Brain pericyte (primary cell): ENCODE results near the gene GBA2.

Source experiments
- DNase-seq: peaks from one replicate; pipeline ENCODE4 v3.0.0-alpha.2; 2012; ENCODE audit warnings: low read depth, low spot score

GBA2 gene

GRCh38 chr9:35691757-35692301, 57.2 kb downstream of the GBA2 start:
- DNase-seq: no peak

GRCh38 chr9:35691334-35691650, 57.7 kb downstream of the GBA2 start:
- DNase-seq: no peak

GRCh38 chr9:35690614-35691333, 58.3 kb downstream of the GBA2 start:
- DNase-seq: no peak

- no peak for DNase-seq
Observed at GRCh38 chr9:35690294-35690613, 58.8 kb downstream of the GBA2 start.

- no peak for DNase-seq
Observed at GRCh38 chr9:35689542-35690293, 59.3 kb downstream of the GBA2 start, which contains the start of gene TPM2. TSS of gene TPM2 (minus strand) at chr9:35689925. CDS start at chr9:35689817, 108 bp downstream.

- DNase-seq: no peak
Observed at GRCh38 chr9:35688558-35689541, 60.2 kb downstream of the GBA2 start.

GRCh38 chr9:35687972-35688557, 61.0 kb downstream of the GBA2 start:
- no peak for DNase-seq

GRCh38 chr9:35687306-35687705, 61.7 kb downstream of the GBA2 start:
- DNase-seq: no peak
